Measurements from ENCODE around the gene PTN.

The PTN gene

DNA sequence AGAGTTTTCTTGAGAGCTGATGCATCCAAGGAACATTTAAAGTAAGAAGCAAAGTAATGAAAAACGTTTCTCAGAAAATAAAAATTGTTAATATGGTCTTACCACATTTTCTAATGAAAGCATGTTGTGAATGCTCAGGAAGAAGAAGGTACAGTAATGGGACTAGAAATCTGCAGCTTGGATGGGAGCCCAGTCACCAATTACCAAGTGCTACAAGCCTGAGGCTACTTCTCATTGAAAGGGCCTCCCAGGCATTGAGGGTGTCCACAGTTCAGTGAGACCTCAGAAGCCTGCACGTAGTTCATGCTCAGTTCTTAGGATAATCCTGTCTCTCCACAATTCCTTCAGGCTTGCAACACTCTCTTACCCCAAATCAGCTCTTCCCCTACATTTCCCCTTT, 17.6 kb downstream of the PTN start:
- H3K27ac ChIP-seq = peak overlapping the region; percentile 24; the same call in 1 of the 2 replicates
- TF ChIP-seq, protein P1, sequence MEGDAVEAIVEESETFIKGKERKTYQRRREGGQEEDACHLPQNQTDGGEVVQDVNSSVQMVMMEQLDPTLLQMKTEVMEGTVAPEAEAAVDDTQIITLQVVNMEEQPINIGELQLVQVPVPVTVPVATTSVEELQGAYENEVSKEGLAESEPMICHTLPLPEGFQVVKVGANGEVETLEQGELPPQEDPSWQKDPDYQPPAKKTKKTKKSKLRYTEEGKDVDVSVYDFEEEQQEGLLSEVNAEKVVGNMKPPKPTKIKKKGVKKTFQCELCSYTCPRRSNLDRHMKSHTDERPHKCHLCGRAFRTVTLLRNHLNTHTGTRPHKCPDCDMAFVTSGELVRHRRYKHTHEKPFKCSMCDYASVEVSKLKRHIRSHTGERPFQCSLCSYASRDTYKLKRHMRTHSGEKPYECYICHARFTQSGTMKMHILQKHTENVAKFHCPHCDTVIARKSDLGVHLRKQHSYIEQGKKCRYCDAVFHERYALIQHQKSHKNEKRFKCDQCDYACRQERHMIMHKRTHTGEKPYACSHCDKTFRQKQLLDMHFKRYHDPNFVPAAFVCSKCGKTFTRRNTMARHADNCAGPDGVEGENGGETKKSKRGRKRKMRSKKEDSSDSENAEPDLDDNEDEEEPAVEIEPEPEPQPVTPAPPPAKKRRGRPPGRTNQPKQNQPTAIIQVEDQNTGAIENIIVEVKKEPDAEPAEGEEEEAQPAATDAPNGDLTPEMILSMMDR (IDR thresholded peaks at IDR 0.05) = no peak
- TF ChIP-seq ZFX (IDR thresholded peaks at IDR 0.05; ENCODE audit: borderline replicate concordance) = no peak

DNA sequence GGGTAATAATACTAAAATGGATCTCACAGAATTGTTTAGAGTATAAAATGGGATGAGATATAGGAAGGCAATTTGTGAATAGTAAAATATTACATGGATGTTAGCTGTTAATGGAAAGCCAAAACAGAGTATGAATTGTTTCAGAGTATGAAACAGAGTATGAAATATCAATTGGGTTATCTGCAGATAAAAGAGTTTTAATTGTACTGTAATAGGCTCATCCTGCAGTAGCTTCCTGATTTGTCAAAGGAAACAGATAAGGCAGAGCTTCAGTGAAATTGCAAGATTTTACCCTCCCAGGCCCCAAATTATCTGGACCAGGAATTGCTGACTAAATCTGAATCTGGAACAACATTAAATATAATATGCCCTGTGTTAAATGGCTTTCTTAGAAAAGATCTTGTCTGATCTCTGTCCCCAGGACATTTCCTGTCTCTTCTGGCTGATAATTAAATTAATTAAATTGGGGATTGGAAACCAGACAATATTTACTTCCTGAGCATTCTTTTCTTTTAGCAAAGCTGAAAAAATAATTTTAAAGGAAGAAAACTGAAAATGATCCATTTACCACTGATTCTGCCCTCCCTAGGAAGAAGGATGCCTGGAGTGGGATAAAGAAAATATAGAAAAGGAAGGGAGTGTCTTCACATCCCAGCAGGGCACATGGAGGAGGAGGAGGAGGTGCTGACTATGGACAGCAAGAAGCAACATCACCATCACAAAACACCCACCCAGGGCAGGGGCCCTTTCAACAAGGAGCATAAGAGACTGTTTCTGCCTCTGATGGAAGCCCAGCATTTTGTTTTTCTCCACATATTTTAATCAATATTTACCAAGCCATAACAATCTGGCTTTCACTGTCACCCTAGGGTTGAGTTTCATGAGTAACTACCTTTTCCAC, 18.5 kb downstream of the PTN start:
- TF ChIP-seq ZFX (IDR thresholded peaks at IDR 0.05; ENCODE audit: borderline replicate concordance) = no peak
- TF ChIP-seq, protein P1 (IDR thresholded peaks at IDR 0.05) = no peak
- peak overlapping the region; percentile 24; the same call in 1 of the 2 replicates for H3K27ac ChIP-seq

DNA sequence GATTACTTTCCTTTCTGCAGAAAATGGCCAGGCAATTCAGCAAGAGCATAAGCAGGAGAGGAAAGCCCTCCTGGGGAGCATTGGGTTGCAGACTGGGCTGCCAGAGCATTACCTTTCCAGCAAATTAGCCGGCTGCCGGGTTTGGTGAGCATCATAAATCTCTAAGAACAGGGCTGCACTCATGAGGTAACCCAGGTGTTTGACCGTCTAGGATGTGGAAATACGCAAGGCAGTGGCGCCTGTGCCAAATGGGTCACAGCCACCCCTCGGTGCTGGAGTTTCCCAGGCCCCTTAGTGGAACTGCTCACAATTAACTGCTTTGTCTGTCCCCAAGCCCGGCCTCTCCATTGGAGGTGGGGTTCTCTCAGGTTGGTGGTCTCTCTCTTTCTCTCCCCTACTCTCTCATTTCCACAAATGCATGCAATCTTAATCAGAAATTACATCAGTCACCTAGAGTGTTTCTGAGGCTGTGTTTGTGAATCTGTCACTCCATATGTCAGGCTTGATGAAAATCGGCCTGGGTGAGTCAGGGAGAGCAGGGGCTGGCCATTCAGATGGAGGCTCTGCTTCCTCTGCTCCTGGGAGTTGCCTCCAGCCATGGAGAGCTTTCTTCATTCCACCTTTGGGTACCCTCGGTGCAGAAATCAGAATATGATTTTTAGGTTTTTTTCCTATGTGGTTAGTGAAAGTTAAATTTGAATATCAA, 26.7 kb downstream of the PTN start:
- TF ChIP-seq, protein P1 (IDR thresholded peaks at IDR 0.05) = no peak
- no peak for TF ChIP-seq ZFX (IDR thresholded peaks at IDR 0.05; ENCODE audit: borderline replicate concordance)
- H3K27ac ChIP-seq = no peak overlapping the region

DNA sequence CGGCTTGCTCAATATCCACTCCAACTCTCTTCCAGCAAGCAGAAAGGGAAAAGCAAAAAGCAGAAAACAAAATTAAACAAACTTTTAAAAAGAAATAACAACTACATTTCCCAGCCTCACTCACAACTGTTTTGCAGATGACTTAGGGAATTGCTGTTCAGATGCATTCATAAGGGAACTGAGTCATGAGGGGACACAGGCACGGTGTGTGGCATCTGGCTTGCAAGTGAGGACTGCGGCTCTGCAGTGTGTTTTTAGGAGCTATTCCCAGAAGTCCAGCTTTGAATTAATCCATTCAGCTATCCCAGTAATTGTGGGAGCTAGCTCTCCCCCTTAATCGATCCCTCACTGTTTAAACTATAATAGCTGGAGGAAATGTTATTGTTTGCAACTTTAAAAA, 30.3 kb downstream of the PTN start:
- H3K27ac ChIP-seq = no peak overlapping the region
- no peak for TF ChIP-seq ZFX (IDR thresholded peaks at IDR 0.05; ENCODE audit: borderline replicate concordance)
- TF ChIP-seq, protein P1 (IDR thresholded peaks at IDR 0.05) = no peak

DNA sequence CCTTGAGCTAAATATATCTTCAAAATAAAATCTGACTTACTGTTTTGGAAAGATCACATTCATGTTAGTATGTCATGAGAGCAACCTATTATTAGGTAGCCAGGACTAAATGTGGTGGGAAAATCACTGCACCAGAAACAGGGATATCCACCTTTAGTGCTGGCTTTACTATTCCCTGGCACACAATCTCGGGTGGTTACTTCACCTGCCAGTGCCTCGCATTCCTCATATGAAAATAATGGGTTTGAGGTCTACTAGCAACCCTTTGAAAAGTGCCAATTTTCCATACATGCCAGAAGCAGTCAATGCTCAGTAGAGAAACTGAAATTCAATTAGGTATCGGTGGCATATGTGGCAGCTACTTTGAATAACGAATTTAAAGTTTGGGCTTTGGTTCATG, 36.8 kb downstream of the PTN start:
- no peak overlapping the region for H3K27ac ChIP-seq
- TF ChIP-seq, protein P1 (IDR thresholded peaks at IDR 0.05) = no peak
- no peak for TF ChIP-seq ZFX (IDR thresholded peaks at IDR 0.05; ENCODE audit: borderline replicate concordance)

DNA sequence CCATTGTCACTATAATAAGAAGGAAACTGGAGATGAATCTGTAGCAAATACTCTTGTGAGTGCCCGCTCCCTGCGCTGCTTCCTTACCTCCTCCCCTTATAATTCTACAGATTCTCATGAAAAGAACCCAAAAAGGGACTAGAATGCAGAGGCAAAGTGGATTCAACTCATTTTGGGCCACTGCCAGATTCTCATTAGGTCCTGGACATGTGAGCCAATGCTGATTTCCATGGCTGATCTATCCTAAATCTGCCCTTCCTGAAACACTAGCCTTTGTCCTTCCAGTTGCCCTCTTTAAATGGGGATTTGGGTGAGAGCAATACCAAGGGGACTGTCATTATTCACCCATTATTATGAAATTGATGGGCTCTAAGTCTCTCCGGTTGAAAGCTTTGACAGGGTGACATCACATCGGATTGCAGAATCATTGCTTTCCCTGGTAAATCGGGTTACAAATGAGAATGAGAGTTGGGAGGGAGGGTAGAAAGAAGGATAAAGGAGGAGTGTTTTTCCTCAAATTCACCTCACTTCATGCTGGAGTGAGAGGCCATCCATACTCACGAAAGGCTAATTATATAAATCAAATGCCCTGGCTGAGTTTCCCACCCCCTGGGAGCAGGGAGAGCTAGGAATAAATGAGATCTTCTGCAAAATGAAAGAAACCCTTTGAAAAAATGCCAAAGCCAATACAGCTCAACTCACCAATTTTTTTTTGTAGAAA, 37.5 kb downstream of the PTN start:
- no peak overlapping the region for H3K27ac ChIP-seq
- TF ChIP-seq, protein P1 (IDR thresholded peaks at IDR 0.05) = no peak
- no peak for TF ChIP-seq ZFX (IDR thresholded peaks at IDR 0.05; ENCODE audit: borderline replicate concordance)
